ENCODE results near the gene TIGD3. TPM values are rescaled to one million over a fixed set of nuclear protein-coding genes. Genes with fewer than 3 reads are reported as not detected.

Gene TIGD3
- total RNA-seq, 1 donor from 2014 or later = 0.20 TPM

DNA sequence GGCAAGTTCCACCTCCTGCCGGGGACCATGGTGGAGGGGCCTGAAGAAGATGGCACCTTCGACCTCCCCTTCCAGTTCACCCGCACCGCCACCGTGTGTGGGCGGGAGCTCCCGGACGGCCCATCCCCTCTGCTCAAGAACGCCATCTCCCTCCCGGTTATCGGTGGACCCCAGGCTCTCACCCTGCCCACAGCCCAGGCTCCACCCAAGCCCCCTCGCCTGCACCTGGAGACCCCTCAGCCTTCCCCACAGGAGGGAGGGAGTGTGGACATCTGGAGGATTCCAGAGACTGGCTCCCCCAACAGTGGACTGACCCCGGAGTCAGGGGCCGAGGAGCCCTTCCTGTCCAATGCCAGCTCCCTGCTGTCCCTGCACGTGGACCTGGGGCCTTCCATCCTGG, 33.5 kb upstream of the TIGD3 start:
- H3K4me2 ChIP-seq (ENCODE audit: low read length) = no peak overlapping the region
- peaks cover 12% of the 10 kb centered on the region for H3K36me3 ChIP-seq (ENCODE audit: insufficient read depth, low read length)
- no peaks in the 10 kb centered on the region for H3K27me3 ChIP-seq (ENCODE audit: insufficient read depth, low read length)
- Mint-ChIP-seq H3K27ac (ENCODE audit: unreplicated experiment) (no peak overlapping the region), H3K4me1 (ENCODE audit: low read depth, unreplicated experiment) (peaks cover 7% of the 10 kb centered on the region), H3K9me3 (ENCODE audit: unreplicated experiment) (no peaks in the 10 kb centered on the region), H3K4me3 (ENCODE audit: unreplicated experiment) (no peak overlapping the region), H3K27me3 (ENCODE audit: low read depth, unreplicated experiment) (no peaks in the 10 kb centered on the region), H3K36me3 (ENCODE audit: low read depth, unreplicated experiment) (peaks cover 13% of the 10 kb centered on the region)
- no peak overlapping the region for H3K27ac ChIP-seq (ENCODE audit: low read depth, low read length)
- H3K4me1 ChIP-seq (ENCODE audit: insufficient read depth, low read length) = peaks cover 16% of the 10 kb centered on the region
- DNase-seq (ENCODE audit: low read depth) = no peak
- no peak overlapping the region for H2AFZ ChIP-seq (ENCODE audit: low read depth, low read length)
- H3K9ac ChIP-seq (ENCODE audit: low read length) = no peak overlapping the region
- no peaks in the 10 kb centered on the region for H3K9me3 ChIP-seq (ENCODE audit: insufficient read depth, low read depth, low read length)
- H4K20me1 ChIP-seq (ENCODE audit: insufficient read depth, low read length) = peaks cover 70% of the 10 kb centered on the region
- no peak for FAIRE-seq
- peaks cover 69% of the 10 kb centered on the region for H3K79me2 ChIP-seq (ENCODE audit: insufficient read depth, low read length)
- H3K4me3 ChIP-seq (ENCODE audit: insufficient read depth, low read depth, low read length) = no peak overlapping the region
- TF ChIP-seq EZH2 (IDR thresholded peaks at IDR 0.05; ENCODE audit: insufficient read depth, low read length) = no peak
- TF ChIP-seq, protein P1, sequence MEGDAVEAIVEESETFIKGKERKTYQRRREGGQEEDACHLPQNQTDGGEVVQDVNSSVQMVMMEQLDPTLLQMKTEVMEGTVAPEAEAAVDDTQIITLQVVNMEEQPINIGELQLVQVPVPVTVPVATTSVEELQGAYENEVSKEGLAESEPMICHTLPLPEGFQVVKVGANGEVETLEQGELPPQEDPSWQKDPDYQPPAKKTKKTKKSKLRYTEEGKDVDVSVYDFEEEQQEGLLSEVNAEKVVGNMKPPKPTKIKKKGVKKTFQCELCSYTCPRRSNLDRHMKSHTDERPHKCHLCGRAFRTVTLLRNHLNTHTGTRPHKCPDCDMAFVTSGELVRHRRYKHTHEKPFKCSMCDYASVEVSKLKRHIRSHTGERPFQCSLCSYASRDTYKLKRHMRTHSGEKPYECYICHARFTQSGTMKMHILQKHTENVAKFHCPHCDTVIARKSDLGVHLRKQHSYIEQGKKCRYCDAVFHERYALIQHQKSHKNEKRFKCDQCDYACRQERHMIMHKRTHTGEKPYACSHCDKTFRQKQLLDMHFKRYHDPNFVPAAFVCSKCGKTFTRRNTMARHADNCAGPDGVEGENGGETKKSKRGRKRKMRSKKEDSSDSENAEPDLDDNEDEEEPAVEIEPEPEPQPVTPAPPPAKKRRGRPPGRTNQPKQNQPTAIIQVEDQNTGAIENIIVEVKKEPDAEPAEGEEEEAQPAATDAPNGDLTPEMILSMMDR (IDR thresholded peaks at IDR 0.05; ENCODE audit: insufficient read depth, low read depth, low read length) = no peak

DNA sequence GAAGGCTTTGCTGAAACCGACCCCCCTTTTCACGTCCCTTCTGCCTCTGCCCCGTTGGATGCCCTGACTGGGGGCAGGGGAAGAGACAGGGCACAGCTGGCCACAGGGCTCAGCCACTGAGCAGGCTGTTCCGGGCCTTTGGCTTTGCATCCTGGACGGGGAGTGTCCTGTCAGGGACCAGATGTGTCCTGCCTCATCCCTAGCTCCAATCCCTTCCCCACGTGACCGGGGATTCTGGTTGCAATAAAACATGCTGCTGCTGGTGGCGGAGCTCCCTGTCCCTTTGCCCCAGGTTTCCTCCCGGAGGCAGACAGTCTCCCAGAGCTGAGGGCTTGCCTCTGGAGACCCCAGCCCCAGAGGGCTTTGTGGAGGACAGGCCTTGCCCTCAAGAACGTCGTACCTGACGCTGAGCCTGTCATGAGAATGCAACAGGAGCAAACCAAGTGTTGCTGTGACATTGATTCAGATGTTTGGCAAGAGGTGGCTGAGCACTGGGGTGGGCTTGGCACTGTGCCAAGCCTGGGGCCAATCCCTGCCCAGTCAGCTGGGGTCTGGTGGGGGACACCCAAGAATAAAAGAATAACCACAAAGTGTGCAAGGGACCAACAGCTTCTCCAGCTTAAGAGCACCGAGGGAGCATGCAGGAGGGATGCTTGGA, 32.6 kb upstream of the TIGD3 start:
- Histone ChIP-seq H2AFZ (ENCODE audit: low read depth, low read length) (no peak overlapping the region), H4K20me1 (ENCODE audit: insufficient read depth, low read length) (peaks cover 61% of the 10 kb centered on the region), H3K27ac (ENCODE audit: low read depth, low read length) (no peak overlapping the region), H3K36me3 (ENCODE audit: insufficient read depth, low read length) (peaks cover 12% of the 10 kb centered on the region), H3K27me3 (ENCODE audit: insufficient read depth, low read length) (no peaks in the 10 kb centered on the region), H3K9me3 (ENCODE audit: insufficient read depth, low read depth, low read length) (no peaks in the 10 kb centered on the region), H3K4me3 (ENCODE audit: insufficient read depth, low read depth, low read length) (no peak overlapping the region), H3K9ac (ENCODE audit: low read length) (no peak overlapping the region), H3K4me1 (ENCODE audit: insufficient read depth, low read length) (peaks cover 7% of the 10 kb centered on the region), H3K4me2 (ENCODE audit: low read length) (no peak overlapping the region), H3K79me2 (ENCODE audit: insufficient read depth, low read length) (peaks cover 60% of the 10 kb centered on the region)
- Mint-ChIP-seq H3K9me3 (ENCODE audit: unreplicated experiment) (no peaks in the 10 kb centered on the region), H3K4me1 (ENCODE audit: low read depth, unreplicated experiment) (peaks cover 3% of the 10 kb centered on the region), H3K27me3 (ENCODE audit: low read depth, unreplicated experiment) (no peaks in the 10 kb centered on the region), H3K27ac (ENCODE audit: unreplicated experiment) (no peak overlapping the region), H3K36me3 (ENCODE audit: low read depth, unreplicated experiment) (peaks cover 13% of the 10 kb centered on the region), H3K4me3 (ENCODE audit: unreplicated experiment) (no peak overlapping the region)
- no peak for TF ChIP-seq EZH2 (IDR thresholded peaks at IDR 0.05; ENCODE audit: insufficient read depth, low read length)
- TF ChIP-seq, protein P1 (IDR thresholded peaks at IDR 0.05; ENCODE audit: insufficient read depth, low read depth, low read length) = no peak
- no peak for DNase-seq (ENCODE audit: low read depth)
- no peak for FAIRE-seq

DNA sequence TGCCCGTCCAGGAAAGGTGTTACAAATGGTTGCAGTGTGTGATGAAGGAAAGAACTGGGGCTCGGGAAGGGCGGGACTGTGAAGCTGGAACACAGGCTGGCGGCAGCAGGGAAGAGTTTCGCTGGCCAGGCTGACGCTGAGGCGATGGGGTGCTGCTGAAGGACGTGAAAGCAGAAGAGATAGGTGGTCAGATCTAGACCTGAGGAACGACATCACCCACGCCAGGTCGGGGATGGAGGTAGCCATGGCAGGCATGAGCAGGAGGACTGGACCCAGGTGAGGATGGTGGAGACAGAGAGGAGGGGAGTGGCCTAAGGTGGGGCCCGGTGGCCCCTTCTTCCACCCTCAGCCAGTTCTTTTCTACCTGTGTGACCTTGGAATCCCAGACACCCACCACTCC, 30.7 kb upstream of the TIGD3 start:
- Histone ChIP-seq H3K4me3 (ENCODE audit: insufficient read depth, low read depth, low read length) (no peak overlapping the region), H4K20me1 (ENCODE audit: insufficient read depth, low read length) (peaks cover 52% of the 10 kb centered on the region), H3K27ac (ENCODE audit: low read depth, low read length) (no peak overlapping the region), H3K9me3 (ENCODE audit: insufficient read depth, low read depth, low read length) (no peaks in the 10 kb centered on the region), H3K36me3 (ENCODE audit: insufficient read depth, low read length) (peaks cover 12% of the 10 kb centered on the region), H3K4me2 (ENCODE audit: low read length) (no peak overlapping the region), H3K27me3 (ENCODE audit: insufficient read depth, low read length) (no peaks in the 10 kb centered on the region), H3K9ac (ENCODE audit: low read length) (no peak overlapping the region), H3K79me2 (ENCODE audit: insufficient read depth, low read length) (peaks cover 42% of the 10 kb centered on the region), H2AFZ (ENCODE audit: low read depth, low read length) (no peak overlapping the region), H3K4me1 (ENCODE audit: insufficient read depth, low read length) (no peaks in the 10 kb centered on the region)
- Mint-ChIP-seq H3K4me3 (ENCODE audit: unreplicated experiment) (no peak overlapping the region), H3K4me1 (ENCODE audit: low read depth, unreplicated experiment) (no peaks in the 10 kb centered on the region), H3K27me3 (ENCODE audit: low read depth, unreplicated experiment) (no peaks in the 10 kb centered on the region), H3K36me3 (ENCODE audit: low read depth, unreplicated experiment) (peaks cover 13% of the 10 kb centered on the region), H3K27ac (ENCODE audit: unreplicated experiment) (no peak overlapping the region), H3K9me3 (ENCODE audit: unreplicated experiment) (no peaks in the 10 kb centered on the region)
- DNase-seq (ENCODE audit: low read depth) (no peak), FAIRE-seq (no peak)
- TF ChIP-seq, protein P1 (IDR thresholded peaks at IDR 0.05; ENCODE audit: insufficient read depth, low read depth, low read length) = no peak
- no peak for TF ChIP-seq EZH2 (IDR thresholded peaks at IDR 0.05; ENCODE audit: insufficient read depth, low read length)
